ENCODE results near the gene LIPN.

LIPN gene

DNA sequence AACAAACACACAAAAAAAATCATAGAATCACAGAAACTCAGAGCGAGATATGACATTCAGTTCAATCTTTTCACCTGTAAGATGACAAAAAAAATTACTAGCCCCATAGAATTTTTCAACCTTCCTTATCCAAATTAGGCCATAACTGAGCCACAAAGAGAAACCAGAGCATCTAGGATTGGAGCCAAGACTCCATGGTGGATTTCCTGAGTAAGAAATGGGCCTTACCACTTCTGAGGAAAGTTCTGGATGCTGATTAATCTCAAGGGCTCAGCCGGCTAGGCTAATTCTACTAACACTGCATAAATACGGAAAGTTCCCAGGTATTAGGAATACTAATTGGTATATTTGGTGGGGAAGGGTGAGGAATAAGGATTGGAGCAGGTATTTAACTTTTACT, 59.5 kb downstream of the LIPN start:
- Histone ChIP-seq H3K27me3 (ENCODE audit: control insufficient read depth, low read length) (peaks cover 23% of the 10 kb centered on the region), H3K4me2 (ENCODE audit: low read length) (no peak overlapping the region), H3K4me3 (ENCODE audit: low read length) (no peak overlapping the region), H3K9me2 (replicated peaks; ENCODE audit: control insufficient read depth, low read length) (no peaks in the 10 kb centered on the region), H3F3A (ENCODE audit: control insufficient read depth, insufficient read depth) (no peaks in the 10 kb centered on the region), H3K9me3 (ENCODE audit: control insufficient read depth, insufficient read depth, low read length) (no peaks in the 10 kb centered on the region), H3K79me2 (ENCODE audit: control insufficient read depth, low read length) (no peaks in the 10 kb centered on the region), H3K27ac (ENCODE audit: low read depth, low read length) (no peak overlapping the region), H3K4me1 (ENCODE audit: control insufficient read depth, low read length) (no peaks in the 10 kb centered on the region), H4K20me1 (ENCODE audit: control insufficient read depth, insufficient read depth, low read depth, low read length) (no peaks in the 10 kb centered on the region), H3K36me3 (ENCODE audit: control insufficient read depth, low read length) (no peaks in the 10 kb centered on the region)
- TF ChIP-seq, protein P1, sequence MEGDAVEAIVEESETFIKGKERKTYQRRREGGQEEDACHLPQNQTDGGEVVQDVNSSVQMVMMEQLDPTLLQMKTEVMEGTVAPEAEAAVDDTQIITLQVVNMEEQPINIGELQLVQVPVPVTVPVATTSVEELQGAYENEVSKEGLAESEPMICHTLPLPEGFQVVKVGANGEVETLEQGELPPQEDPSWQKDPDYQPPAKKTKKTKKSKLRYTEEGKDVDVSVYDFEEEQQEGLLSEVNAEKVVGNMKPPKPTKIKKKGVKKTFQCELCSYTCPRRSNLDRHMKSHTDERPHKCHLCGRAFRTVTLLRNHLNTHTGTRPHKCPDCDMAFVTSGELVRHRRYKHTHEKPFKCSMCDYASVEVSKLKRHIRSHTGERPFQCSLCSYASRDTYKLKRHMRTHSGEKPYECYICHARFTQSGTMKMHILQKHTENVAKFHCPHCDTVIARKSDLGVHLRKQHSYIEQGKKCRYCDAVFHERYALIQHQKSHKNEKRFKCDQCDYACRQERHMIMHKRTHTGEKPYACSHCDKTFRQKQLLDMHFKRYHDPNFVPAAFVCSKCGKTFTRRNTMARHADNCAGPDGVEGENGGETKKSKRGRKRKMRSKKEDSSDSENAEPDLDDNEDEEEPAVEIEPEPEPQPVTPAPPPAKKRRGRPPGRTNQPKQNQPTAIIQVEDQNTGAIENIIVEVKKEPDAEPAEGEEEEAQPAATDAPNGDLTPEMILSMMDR (IDR thresholded peaks at IDR 0.05; ENCODE audit: low read depth, low read length, poor library complexity, severe bottlenecking) = no peak
- no peak for TF ChIP-seq EZH2phosphoT487 (IDR thresholded peaks at IDR 0.05; ENCODE audit: borderline replicate concordance, low read length)

GRCh38 chr10:88820748-88821401, 61.1 kb downstream of the LIPN start:
- H3K79me2 ChIP-seq (ENCODE audit: control insufficient read depth, low read length) = no peaks in the 10 kb centered on the region
- no peaks in the 10 kb centered on the region for H4K20me1 ChIP-seq (ENCODE audit: control insufficient read depth, insufficient read depth, low read depth, low read length)
- H3K27me3 ChIP-seq (ENCODE audit: control insufficient read depth, low read length) = peaks cover 20% of the 10 kb centered on the region
- no peak overlapping the region for H3K27ac ChIP-seq (ENCODE audit: low read depth, low read length)
- no peak overlapping the region for H3K4me3 ChIP-seq (ENCODE audit: low read length)
- no peaks in the 10 kb centered on the region for H3F3A ChIP-seq (ENCODE audit: control insufficient read depth, insufficient read depth)
- H3K4me1 ChIP-seq (ENCODE audit: control insufficient read depth, low read length) = no peaks in the 10 kb centered on the region
- no peaks in the 10 kb centered on the region for H3K9me3 ChIP-seq (ENCODE audit: control insufficient read depth, insufficient read depth, low read length)
- no peaks in the 10 kb centered on the region for H3K9me2 ChIP-seq (replicated peaks; ENCODE audit: control insufficient read depth, low read length)
- no peak for TF ChIP-seq EZH2phosphoT487 (IDR thresholded peaks at IDR 0.05; ENCODE audit: borderline replicate concordance, low read length)
- TF ChIP-seq, protein P1 (IDR thresholded peaks at IDR 0.05; ENCODE audit: low read depth, low read length, poor library complexity, severe bottlenecking) = no peak
- H3K4me2 ChIP-seq (ENCODE audit: low read length) = no peak overlapping the region
- no peaks in the 10 kb centered on the region for H3K36me3 ChIP-seq (ENCODE audit: control insufficient read depth, low read length)

DNA sequence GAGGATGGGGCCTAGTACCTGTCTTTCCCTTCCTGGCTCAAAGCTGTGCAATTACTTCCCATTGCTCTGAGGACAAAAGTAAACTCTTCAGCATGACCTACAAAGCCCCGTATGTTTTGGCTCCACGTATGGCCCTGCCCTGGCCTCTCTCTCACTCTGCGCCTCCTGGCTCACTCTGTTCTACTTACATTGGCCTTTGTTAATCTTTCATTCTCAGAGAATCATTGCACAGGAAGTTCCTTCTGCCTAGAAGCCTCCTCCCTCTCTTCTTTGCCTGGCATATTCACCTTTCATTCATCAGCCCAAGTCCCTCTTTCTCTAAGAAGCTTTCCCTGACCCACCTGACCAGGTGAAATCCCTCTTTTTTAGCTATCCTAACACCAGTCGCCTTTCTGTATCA, 66.6 kb downstream of the LIPN start:
- Histone ChIP-seq H3F3A (ENCODE audit: control insufficient read depth, insufficient read depth) (no peaks in the 10 kb centered on the region), H4K20me1 (ENCODE audit: control insufficient read depth, insufficient read depth, low read depth, low read length) (no peaks in the 10 kb centered on the region), H3K4me3 (ENCODE audit: low read length) (no peak overlapping the region), H3K9me2 (replicated peaks; ENCODE audit: control insufficient read depth, low read length) (no peaks in the 10 kb centered on the region), H3K79me2 (ENCODE audit: control insufficient read depth, low read length) (no peaks in the 10 kb centered on the region), H3K4me1 (ENCODE audit: control insufficient read depth, low read length) (no peaks in the 10 kb centered on the region), H3K9me3 (ENCODE audit: control insufficient read depth, insufficient read depth, low read length) (no peaks in the 10 kb centered on the region), H3K27ac (ENCODE audit: low read depth, low read length) (no peak overlapping the region), H3K4me2 (ENCODE audit: low read length) (no peak overlapping the region), H3K27me3 (ENCODE audit: control insufficient read depth, low read length) (peaks cover 15% of the 10 kb centered on the region), H3K36me3 (ENCODE audit: control insufficient read depth, low read length) (no peaks in the 10 kb centered on the region)
- no peak for TF ChIP-seq EZH2phosphoT487 (IDR thresholded peaks at IDR 0.05; ENCODE audit: borderline replicate concordance, low read length)
- TF ChIP-seq, protein P1 (IDR thresholded peaks at IDR 0.05; ENCODE audit: low read depth, low read length, poor library complexity, severe bottlenecking) = no peak
